ENCODE results near the gene OOSP1. TPM values are rescaled to one million over a fixed set of nuclear protein-coding genes. Genes with fewer than 3 reads are reported as not detected.

The OOSP1 gene
- total and polyA plus RNA-seq, 10 donors = not detected

DNA sequence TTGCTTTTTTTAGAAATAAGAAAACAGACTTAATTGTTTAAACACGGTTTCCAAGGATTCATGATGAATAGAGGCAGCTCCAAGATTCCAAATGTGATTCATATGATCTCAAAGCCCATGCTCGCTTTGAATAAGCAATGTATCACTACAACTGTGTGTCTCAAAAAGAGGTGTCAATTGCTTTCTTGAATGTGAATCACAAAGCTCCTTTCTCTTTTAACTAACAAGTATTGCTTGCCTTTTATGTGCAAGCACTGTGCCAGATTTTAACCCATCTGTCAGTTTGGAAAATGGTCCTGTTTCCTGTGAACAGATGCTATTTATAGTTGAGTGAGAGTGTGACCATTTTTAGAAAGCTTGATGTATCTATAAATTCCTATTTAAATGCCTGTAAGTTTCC lies 6.5 kb downstream of the OOSP1 start:
- Histone ChIP-seq H3K9me3 (no peaks in the 10 kb centered on the region), H3K27me3 (replicated peaks in 1 of 7) (peaks cover 0 to 11% (median 0%) of the 10 kb centered on the region in 7 donors), H3K36me3 (no peaks in the 10 kb centered on the region), H3K4me1 (no peaks in the 10 kb centered on the region), H3K4me3 (no peak overlapping the region), H3K27ac (no peak overlapping the region)
- no peak for DNase-seq
- 60 to 65% (median 60%) methylated on average over 2 of the region's 2 CpGs for WGBS, 5 donors
- intact Hi-C loops (cut with DNase I; ENCODE audit: low total_unique reads) = no loop called here
- TF ChIP-seq POLR2AphosphoS5 (IDR thresholded peaks at IDR 0.05) (no peak), POLR2A (IDR thresholded peaks at IDR 0.05) (no peak)
- TF ChIP-seq, protein P1, sequence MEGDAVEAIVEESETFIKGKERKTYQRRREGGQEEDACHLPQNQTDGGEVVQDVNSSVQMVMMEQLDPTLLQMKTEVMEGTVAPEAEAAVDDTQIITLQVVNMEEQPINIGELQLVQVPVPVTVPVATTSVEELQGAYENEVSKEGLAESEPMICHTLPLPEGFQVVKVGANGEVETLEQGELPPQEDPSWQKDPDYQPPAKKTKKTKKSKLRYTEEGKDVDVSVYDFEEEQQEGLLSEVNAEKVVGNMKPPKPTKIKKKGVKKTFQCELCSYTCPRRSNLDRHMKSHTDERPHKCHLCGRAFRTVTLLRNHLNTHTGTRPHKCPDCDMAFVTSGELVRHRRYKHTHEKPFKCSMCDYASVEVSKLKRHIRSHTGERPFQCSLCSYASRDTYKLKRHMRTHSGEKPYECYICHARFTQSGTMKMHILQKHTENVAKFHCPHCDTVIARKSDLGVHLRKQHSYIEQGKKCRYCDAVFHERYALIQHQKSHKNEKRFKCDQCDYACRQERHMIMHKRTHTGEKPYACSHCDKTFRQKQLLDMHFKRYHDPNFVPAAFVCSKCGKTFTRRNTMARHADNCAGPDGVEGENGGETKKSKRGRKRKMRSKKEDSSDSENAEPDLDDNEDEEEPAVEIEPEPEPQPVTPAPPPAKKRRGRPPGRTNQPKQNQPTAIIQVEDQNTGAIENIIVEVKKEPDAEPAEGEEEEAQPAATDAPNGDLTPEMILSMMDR (IDR thresholded peaks at IDR 0.05 in 8 of 11, conservative IDR thresholded peaks at IDR 0.05 in 3 of 11) = no peak

GRCh38 chr11:59953463-59954218 lies 15.4 kb downstream of the OOSP1 start:
- no peak for DNase-seq
- Histone ChIP-seq H3K9me3 (no peaks in the 10 kb centered on the region), H3K27me3 (replicated peaks in 1 of 7) (peaks cover 0 to 4% (median 0%) of the 10 kb centered on the region in 7 donors), H3K4me3 (no peak overlapping the region), H3K4me1 (no peaks in the 10 kb centered on the region), H3K27ac (no peak overlapping the region), H3K36me3 (no peaks in the 10 kb centered on the region)
- intact Hi-C loops (cut with DNase I; ENCODE audit: low total_unique reads) = no loop called here
- WGBS, 5 donors = 74 to 88% (median 78%) methylated on average over 4 of the region's 4 CpGs
- TF ChIP-seq POLR2A (IDR thresholded peaks at IDR 0.05) (no peak), POLR2AphosphoS5 (IDR thresholded peaks at IDR 0.05) (no peak)
- TF ChIP-seq, protein P1 (IDR thresholded peaks at IDR 0.05 in 8 of 11, conservative IDR thresholded peaks at IDR 0.05 in 3 of 11) = no peak

DNA sequence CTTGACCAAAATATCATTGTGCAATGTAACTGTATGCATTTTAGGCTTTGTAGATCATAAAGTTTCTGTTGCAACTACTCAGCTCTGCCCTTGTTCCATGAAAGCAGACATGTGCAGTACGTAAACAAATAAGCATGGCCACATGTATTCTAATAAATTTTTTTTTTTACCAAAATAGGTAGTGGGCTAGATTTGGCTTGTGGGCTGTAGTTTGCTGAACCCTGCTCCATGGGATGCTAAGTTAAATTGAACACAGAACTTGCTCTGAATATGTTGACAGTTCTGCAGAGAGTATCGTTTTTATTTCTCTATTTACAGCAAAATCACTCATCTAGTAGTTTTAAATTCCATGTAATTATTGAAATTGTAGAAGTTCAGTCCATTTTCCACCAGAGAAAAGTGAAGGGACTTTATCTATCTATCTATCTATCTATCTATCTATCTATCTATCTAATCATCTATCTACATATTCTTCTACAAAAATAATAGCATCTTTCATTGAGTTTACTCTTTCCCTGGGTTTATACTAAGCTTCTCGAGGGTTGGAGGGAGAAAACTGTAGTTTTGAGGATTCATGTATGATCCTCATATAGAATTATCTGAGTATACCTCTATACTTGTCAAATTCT lies 16.1 kb downstream of the OOSP1 start:
- Histone ChIP-seq H3K4me1 (no peaks in the 10 kb centered on the region), H3K27ac (no peak overlapping the region), H3K9me3 (no peaks in the 10 kb centered on the region), H3K4me3 (no peak overlapping the region), H3K27me3 (replicated peaks in 1 of 7) (peaks cover 0 to 4% (median 0%) of the 10 kb centered on the region in 7 donors), H3K36me3 (no peaks in the 10 kb centered on the region)
- TF ChIP-seq, protein P1 (IDR thresholded peaks at IDR 0.05 in 8 of 11, conservative IDR thresholded peaks at IDR 0.05 in 3 of 11) = no peak
- TF ChIP-seq POLR2A (IDR thresholded peaks at IDR 0.05) = no peak
- no peak for TF ChIP-seq POLR2AphosphoS5 (IDR thresholded peaks at IDR 0.05)
- no peak for DNase-seq
- intact Hi-C loops (cut with DNase I; ENCODE audit: low total_unique reads) = no loop called here
- 72 to 86% (median 75%) methylated on average over 3 of the region's 3 CpGs for WGBS, 5 donors

DNA sequence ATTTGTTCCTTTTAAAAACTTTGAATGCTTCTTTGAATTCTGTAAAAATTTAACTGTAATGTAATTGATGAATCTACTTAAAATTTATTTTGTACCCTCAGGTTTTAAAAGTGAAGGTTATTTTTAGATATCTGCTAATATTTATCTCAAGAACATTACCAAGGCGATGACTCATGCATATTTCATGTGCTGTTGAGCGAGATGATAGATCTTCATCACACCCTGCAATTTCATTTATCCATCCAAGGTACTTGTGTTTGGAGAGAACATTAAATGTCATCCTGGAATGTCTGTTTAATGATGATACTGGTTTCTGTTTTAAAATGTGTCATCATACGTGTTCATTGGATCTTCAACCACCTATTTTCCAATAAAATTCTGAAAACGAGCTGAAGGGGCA lies 18.9 kb downstream of the OOSP1 start:
- TF ChIP-seq, protein P1 (IDR thresholded peaks at IDR 0.05 in 8 of 11, conservative IDR thresholded peaks at IDR 0.05 in 3 of 11) = no peak
- TF ChIP-seq POLR2A (IDR thresholded peaks at IDR 0.05) (no peak), POLR2AphosphoS5 (IDR thresholded peaks at IDR 0.05) (no peak)
- intact Hi-C loops (cut with DNase I; ENCODE audit: low total_unique reads) = no loop called here
- DNase-seq = no peak
- peaks cover 0 to 3% (median 0%) of the 10 kb centered on the region in 6 donors for H3K4me1 ChIP-seq
- H3K4me3 ChIP-seq = no peak overlapping the region
- H3K27ac ChIP-seq = no peak overlapping the region
- no peaks in the 10 kb centered on the region for H3K9me3 ChIP-seq
- peaks cover 0 to 4% (median 0%) of the 10 kb centered on the region in 7 donors for H3K27me3 ChIP-seq (replicated peaks in 1 of 7)
- 70 to 87% (median 84%) methylated on average over 4 of the region's 4 CpGs for WGBS, 5 donors
- H3K36me3 ChIP-seq = no peaks in the 10 kb centered on the region
